Stimulated activated CD4-positive, alpha-beta T cell treated with anti-CD3 and anti-CD28 coated beads, Interleukin-12 subunit alpha, Interleukin-12 subunit beta, amount 100 ng/mL, for 4 hours (primary cell): Measurements from ENCODE around the gene HSPG2.

Experiments
- DNase-seq: peaks from one replicate; pipeline ENCODE4 v3.0.0-alpha.2; 2020

HSPG2 gene

GRCh38 chr1:21896652-21897532 is 40.2 kb downstream of the HSPG2 start:
- no peak for DNase-seq

GRCh38 chr1:21896026-21896425 is 41.1 kb downstream of the HSPG2 start:
- DNase-seq: no peak

DNA sequence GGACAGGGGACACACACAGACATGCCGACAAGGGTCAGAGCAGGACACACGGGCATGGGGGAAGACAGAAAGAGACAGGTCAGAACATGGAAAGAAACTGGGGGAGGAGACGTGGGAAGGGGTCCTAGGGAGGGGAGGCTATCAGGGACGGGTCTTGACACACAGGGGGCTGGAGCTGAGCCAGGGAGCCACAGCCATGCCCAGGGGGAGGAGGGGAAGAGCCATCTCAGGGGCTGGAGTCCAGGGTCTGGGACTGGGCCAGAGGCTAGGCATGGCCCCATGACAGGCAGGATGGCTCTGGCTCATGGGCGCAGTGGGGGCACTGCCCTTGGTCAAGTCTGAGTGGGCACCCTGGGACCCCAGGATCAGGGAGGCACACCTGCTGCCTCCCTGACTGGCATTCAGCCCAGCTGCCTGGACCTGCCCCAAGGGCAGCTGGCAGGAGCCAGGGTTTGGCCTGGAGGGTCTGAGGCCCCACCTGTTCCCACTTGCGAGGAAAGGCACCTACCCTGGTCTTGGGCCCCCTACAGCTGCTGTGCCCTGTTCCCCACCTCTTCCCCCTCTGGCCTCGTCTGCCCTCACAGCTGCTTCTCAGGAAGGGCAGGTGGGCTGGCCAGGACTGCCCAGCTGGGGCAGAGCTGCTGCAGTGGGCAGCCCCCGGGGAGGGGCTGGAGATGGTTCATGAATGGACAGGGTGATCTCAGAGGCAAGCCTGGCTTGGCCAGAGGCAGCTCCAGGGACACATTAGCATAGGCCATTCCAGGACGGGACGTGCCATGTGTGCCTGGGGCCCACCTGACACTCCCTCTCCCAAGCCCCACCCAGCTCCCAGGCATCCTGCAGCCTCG is 42.9 kb downstream of the HSPG2 start:
- DNase-seq: no peak

- DNase-seq: no peak
These were observed 43.9 kb downstream of the HSPG2 start for GRCh38 chr1:21893046-21893805.

DNA sequence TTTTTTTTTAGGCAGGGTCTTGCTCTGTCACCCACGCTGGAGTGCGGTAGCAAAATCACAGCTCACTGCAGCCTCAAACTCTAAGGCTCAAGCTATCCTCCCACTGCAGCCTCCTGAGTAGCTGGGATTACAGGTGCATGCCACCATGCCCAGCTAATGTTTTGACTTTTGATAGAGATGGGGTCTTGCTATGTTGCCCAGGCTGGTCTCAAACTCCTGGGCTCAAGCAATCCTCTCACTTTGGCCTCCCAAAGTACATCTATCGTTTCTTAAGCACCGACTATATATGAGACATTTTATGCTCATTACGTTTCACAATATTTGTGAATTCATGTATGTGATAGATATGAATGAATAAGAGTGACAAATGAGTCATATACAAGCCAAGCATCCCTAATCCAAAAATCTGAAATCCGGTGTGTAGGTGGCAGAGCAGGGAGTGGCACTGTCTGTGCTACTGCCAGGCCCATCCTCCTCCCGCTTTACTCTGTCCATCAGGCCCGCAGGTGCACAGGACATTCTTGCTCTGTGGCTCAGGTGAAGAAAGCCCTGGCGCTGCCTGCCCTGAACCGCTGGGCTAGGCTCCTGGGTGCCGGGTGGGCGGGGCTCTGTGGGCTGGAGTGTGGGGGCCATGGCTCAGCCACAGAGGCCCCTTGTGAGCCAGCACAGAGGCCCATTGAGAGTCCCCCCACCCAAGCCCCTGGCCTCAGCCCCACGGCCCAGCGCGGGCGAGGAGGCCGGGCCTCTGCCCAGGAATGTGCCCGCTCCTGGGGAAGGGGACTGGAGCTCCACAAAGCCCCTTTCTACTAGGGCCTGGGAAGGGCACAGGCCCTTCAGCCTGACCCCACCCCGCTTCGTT is 45.3 kb downstream of the HSPG2 start:
- no peak for DNase-seq

DNA sequence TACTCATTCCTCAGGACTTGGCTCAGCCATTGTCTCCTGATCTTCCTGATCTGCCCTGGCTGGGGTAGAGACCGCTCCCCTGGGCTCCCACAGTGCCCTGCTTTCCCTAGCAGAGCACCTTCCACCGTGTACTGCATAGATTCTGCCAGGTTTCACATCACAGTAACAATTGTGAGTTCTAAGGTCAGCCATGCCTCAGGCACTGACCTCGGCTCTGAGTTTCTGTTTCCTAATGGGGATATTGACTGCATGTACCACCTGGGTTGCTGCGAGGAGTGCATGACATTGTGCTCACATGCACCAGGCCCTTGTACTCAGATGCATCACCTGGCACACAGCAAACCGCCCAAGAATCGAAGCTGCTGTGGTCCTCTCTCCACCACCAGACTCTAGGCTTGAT is 46.0 kb downstream of the HSPG2 start:
- no peak for DNase-seq

GRCh38 chr1:21888500-21888899 is 48.6 kb downstream of the HSPG2 start:
- no peak for DNase-seq

DNA sequence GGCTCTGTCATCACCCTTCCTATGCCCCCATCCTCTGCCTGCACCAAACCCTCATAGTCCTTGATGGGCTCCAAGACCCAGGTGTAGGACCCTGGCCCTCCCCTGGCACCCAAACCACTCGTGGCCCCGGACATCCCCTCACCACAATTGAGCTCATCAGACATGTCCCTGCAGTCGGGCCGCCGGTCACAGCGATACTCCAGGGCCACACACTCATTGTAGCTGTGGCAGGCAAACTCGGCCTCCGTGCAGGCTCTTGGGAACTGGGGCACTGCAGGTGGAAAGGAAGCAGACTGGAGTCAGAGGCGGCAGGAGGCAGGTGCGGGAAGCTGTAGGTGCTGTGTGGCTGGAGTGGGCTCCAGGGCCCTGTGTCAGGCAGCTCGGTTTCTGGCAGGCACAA is 49.3 kb downstream of the HSPG2 start:
- no peak for DNase-seq

DNA sequence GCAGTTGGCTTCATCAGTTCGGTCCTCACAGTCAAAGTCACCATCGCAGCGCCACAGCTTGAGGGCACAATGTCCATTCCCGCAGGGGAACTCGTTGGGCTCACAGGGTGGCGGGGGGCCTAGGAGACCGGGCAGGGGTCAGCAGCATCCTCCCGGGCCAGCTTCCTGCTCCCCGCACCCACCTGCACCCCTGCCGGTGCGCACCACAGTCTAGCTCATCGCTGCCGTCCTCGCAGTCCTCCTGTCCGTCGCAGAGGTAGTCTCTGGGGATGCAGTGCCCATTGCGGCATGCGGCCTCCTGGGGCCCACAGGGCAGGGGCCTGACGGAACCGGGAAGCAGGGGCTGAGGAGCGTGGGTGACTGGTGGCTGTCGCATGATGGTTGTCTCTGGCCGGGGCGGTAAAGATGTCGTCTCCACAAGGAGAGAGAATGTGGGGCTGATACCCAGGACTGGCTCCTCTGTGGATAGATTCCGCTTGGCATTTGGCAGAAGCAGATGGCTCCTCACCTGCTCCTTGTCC is 49.8 kb downstream of the HSPG2 start:
- no peak for DNase-seq

GRCh38 chr1:21886486-21887215 is 50.5 kb downstream of the HSPG2 start:
- no peak for DNase-seq

DNA sequence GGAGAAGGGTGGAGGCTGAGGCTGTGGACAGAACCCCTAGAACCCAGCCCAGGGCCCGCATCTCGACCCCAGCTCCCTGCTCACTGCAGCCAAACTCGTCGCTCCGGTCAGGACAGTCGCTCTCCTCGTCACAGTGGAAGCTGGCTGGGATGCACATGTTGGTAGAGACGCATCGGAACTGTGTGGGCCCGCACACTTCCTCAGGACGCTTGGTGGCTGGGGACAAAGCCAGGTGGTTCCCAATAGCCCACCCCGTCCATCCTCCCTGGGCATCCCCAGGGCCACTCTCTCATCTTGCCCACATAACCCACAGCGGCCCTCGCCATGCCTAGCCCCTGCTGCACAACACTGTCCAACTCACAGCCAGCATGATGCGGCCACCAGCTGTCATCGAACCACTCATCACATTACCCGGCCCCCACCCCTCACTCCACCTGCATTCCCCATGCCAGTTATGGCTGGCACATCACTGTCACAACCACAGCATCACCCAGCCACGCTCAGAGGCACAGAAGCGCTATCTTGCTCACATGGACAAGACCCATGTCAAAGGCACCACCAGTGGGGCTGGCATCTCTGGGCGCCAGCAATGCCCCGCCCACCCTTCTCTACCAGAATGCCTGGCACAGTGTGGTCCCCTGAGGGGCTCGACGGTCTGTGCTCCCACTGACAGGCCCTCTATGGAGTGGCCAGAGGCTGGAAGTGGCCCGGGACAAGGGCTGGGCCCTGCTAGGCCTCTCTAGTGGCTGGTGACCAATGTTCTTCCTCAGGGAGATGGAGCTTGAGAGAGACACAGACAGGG is 51.7 kb downstream of the HSPG2 start:
- DNase-seq: no peak

- DNase-seq: no peak
These were observed 52.5 kb downstream of the HSPG2 start for GRCh38 chr1:21884456-21885235.

GRCh38 chr1:21882721-21883415 is 54.2 kb downstream of the HSPG2 start:
- no peak for DNase-seq

DNA sequence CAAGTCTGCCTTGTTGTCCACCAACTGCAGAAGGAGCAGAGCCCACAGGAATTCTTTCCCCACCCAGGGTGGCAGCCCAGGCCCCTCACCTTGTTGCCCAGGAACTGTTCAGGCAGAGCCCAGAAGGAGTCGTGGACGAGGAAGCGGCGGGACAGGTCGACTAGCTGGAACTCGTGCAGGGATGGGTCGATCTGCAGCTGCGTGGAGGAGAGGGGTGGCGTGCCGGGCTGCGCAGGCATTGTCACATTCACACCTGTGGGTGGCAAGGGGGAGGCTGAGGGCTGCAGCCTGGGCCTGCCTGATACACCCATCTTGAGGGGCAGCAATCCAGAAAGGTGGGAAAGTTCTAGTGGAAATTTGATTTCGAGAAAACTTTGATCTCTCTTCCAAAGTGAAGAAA is 55.9 kb downstream of the HSPG2 start:
- no peak for DNase-seq

- DNase-seq: no peak
These were observed 56.5 kb downstream of the HSPG2 start for GRCh38 chr1:21880619-21880970.

- no peak for DNase-seq
These were observed 57.0 kb downstream of the HSPG2 start for GRCh38 chr1:21879928-21880618.

- DNase-seq: no peak
These were observed 58.2 kb downstream of the HSPG2 start for GRCh38 chr1:21878840-21879478.
